GM19351 (cell line): Measurements from ENCODE around the gene ZNF335.
"Not testable (repeated sequence)": the region's sequence is repeated elsewhere in the genome, so short reads cannot be mapped to it uniquely, and the experiment has no call there.

ENCODE experiments used
- ATAC-seq: cut with Tn5 transposase; IDR thresholded peaks from one replicate; pipeline ENCODE4 v1.9.1; 2021; ENCODE audit warnings: mild to moderate bottlenecking, moderate library complexity; ENCODE audit not compliant: unreplicated experiment

Gene ZNF335

GRCh38 chr20:46004187-46004586 lies 32.2 kb upstream of the ZNF335 start:
- ATAC-seq = no peak

GRCh38 chr20:46002008-46002407 lies 30.0 kb upstream of the ZNF335 start:
- no peak for ATAC-seq

GRCh38 chr20:46001498-46001897 lies 29.5 kb upstream of the ZNF335 start:
- no peak for ATAC-seq

GRCh38 chr20:46000262-46000996 lies 28.4 kb upstream of the ZNF335 start:
- no peak for ATAC-seq

- ATAC-seq = no peak
Observed at GRCh38 chr20:45999557-46000261, 27.7 kb upstream of the ZNF335 start.

GRCh38 chr20:45998761-45999160 lies 26.8 kb upstream of the ZNF335 start:
- ATAC-seq = no peak

GRCh38 chr20:45998337-45998736 lies 26.3 kb upstream of the ZNF335 start:
- no peak for ATAC-seq

GRCh38 chr20:45997187-45997586 lies 25.2 kb upstream of the ZNF335 start:
- no peak for ATAC-seq

GRCh38 chr20:45995495-45996097 lies 23.6 kb upstream of the ZNF335 start:
- not testable (repeated sequence) for ATAC-seq

GRCh38 chr20:45994761-45995493 lies 22.9 kb upstream of the ZNF335 start:
- ATAC-seq = no peak

- ATAC-seq = no peak
Observed at GRCh38 chr20:45993197-45993951, 21.4 kb upstream of the ZNF335 start.

GRCh38 chr20:45991616-45992015 lies 19.6 kb upstream of the ZNF335 start:
- no peak for ATAC-seq

- not testable (repeated sequence) for ATAC-seq
Observed at GRCh38 chr20:45988830-45989229, 16.8 kb upstream of the ZNF335 start.

GRCh38 chr20:45987108-45987780 lies 15.2 kb upstream of the ZNF335 start:
- no peak for ATAC-seq

- ATAC-seq = no peak
Observed at GRCh38 chr20:45985573-45985972, 13.6 kb upstream of the ZNF335 start.

- no peak for ATAC-seq
Observed at GRCh38 chr20:45983279-45983743, 11.3 kb upstream of the ZNF335 start.

- ATAC-seq = no peak
Observed at GRCh38 chr20:45981261-45981660, 9.3 kb upstream of the ZNF335 start.

- ATAC-seq = no peak
Observed at GRCh38 chr20:45976086-45976485, 4.1 kb upstream of the ZNF335 start.

GRCh38 chr20:45975686-45976085 lies 3.7 kb upstream of the ZNF335 start:
- no peak for ATAC-seq
